GM20431 (cell line): ENCODE data around the gene DOCK2.

Source experiments
- in situ Hi-C: fragments of 300-500 bp; cut with MseI, MboI; formaldehyde crosslinking; loops from one replicate; pipeline ENCODE4 v1.15.0; 2020; ENCODE audit warnings: low sequenced_read_pairs; ENCODE audit not compliant: unreplicated experiment

Gene DOCK2

GRCh38 chr5:170126626-170127025 lies 489.6 kb downstream of the DOCK2 start:
- in situ Hi-C loops: no loop called here

- in situ Hi-C loops: no loop called here
Measured at GRCh38 chr5:170131235-170131634, 494.2 kb downstream of the DOCK2 start.

- in situ Hi-C loops: no loop called here
Measured at GRCh38 chr5:170132269-170132975, 495.3 kb downstream of the DOCK2 start.
